Kasumi-1 (cell line): Measurements from ENCODE around the gene DSG2.

ENCODE experiments used
- DNase-seq, 2 experiments: peaks; one replicate each; lab custom pipeline; 2025; lab: John Stamatoyannopoulos, UW

The DSG2 gene

DNA sequence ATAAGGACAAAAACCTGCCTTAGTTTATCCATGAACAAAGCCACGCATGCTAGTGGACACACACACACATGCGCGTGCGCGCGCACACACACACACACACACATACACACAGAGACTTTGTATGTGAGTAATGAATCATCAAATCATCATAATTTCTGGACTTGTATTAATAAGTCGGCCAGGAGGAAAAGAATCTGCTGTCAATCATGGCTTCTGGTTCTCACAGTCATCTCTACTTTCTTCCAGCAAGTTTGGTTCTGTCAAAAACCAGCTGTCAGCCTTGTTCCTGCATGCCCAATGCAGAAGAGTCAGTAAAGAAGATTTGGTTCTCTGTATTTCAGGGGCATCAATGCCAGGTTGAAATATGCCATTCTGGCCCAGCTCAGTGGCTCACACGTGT, 92.6 kb downstream of the DSG2 start:
- no peak for DNase-seq

DNA sequence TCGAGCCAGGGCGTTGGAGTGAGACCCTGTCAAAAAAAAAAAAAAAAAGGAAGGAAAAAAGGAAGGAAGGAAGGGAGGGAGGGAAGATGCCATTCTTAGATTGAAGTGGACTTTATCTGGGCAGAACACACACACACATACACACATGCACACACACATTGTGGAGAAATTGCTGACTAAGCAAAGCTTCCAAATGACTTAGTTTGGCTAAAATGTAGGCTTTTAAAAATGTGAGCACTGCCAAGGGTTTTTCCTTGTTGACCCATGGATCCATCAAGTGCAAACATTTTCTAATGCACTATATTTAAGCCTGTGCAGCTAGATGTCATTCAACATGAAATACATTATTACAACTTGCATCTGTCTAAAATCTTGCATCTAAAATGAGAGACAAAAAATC, 93.1 kb downstream of the DSG2 start:
- DNase-seq, result no peak

DNA sequence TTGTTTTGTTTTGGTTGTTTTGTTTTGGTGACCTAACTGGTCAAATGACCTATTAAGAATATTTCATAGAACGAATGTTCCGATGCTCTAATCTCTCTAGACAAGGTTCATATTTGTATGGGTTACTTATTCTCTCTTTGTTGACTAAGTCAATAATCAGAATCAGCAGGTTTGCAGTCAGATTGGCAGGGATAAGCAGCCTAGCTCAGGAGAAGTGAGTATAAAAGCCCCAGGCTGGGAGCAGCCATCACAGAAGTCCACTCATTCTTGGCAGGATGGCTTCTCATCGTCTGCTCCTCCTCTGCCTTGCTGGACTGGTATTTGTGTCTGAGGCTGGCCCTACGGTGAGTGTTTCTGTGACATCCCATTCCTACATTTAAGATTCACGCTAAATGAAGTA, 93.7 kb downstream of the DSG2 start, which contains the start of gene TTR:
TTR (plus strand) TSS at position 250 of the 400 bp plus-strand sequence; CDS start at position 276, 26 bp downstream.
- DNase-seq, result no peak

DNA sequence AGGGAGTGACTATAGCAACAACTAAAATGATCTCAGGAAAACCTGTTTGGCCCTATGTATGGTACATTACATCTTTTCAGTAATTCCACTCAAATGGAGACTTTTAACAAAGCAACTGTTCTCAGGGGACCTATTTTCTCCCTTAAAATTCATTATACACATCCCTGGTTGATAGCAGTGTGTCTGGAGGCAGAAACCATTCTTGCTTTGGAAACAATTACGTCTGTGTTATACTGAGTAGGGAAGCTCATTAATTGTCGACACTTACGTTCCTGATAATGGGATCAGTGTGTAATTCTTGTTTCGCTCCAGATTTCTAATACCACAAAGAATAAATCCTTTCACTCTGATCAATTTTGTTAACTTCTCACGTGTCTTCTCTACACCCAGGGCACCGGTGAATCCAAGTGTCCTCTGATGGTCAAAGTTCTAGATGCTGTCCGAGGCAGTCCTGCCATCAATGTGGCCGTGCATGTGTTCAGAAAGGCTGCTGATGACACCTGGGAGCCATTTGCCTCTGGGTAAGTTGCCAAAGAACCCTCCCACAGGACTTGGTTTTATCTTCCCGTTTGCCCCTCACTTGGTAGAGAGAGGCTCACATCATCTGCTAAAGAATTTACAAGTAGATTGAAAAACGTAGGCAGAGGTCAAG, 94.7 kb downstream of the DSG2 start:
- DNase-seq, result no peak

DNA sequence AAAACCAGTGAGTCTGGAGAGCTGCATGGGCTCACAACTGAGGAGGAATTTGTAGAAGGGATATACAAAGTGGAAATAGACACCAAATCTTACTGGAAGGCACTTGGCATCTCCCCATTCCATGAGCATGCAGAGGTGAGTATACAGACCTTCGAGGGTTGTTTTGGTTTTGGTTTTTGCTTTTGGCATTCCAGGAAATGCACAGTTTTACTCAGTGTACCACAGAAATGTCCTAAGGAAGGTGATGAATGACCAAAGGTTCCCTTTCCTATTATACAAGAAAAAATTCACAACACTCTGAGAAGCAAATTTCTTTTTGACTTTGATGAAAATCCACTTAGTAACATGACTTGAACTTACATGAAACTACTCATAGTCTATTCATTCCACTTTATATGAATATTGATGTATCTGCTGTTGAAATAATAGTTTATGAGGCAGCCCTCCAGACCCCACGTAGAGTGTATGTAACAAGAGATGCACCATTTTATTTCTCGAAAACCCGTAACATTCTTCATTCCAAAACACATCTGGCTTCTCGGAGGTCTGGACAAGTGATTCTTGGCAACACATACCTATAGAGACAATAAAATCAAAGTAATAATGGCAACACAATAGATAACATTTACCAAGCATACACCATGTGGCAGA, 97.3 kb downstream of the DSG2 start:
- no peak for DNase-seq

DNA sequence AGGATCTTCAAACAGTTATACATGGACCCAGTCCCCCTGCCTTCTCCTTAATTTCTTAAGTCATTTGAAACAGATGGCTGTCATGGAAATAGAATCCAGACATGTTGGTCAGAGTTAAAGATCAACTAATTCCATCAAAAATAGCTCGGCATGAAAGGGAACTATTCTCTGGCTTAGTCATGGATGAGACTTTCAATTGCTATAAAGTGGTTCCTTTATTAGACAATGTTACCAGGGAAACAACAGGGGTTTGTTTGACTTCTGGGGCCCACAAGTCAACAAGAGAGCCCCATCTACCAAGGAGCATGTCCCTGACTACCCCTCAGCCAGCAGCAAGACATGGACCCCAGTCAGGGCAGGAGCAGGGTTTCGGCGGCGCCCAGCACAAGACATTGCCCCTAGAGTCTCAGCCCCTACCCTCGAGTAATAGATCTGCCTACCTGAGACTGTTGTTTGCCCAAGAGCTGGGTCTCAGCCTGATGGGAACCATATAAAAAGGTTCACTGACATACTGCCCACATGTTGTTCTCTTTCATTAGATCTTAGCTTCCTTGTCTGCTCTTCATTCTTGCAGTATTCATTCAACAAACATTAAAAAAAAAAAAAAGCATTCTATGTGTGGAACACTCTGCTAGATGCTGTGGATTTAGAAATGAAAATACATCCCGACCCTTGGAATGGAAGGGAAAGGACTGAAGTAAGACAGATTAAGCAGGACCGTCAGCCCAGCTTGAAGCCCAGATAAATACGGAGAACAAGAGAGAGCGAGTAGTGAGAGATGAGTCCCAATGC, 98.3 kb downstream of the DSG2 start:
- no peak for DNase-seq

DNA sequence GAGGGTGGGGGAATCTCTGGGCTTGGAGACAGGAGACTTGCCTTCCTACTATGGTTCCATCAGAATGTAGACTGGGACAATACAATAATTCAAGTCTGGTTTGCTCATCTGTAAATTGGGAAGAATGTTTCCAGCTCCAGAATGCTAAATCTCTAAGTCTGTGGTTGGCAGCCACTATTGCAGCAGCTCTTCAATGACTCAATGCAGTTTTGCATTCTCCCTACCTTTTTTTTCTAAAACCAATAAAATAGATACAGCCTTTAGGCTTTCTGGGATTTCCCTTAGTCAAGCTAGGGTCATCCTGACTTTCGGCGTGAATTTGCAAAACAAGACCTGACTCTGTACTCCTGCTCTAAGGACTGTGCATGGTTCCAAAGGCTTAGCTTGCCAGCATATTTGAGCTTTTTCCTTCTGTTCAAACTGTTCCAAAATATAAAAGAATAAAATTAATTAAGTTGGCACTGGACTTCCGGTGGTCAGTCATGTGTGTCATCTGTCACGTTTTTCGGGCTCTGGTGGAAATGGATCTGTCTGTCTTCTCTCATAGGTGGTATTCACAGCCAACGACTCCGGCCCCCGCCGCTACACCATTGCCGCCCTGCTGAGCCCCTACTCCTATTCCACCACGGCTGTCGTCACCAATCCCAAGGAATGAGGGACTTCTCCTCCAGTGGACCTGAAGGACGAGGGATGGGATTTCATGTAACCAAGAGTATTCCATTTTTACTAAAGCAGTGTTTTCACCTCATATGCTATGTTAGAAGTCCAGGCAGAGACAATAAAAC, 100.2 kb downstream of the DSG2 start:
- no peak for DNase-seq
